ENCODE results near the gene MKRN2. TPM values are rescaled to one million over a fixed set of nuclear protein-coding genes. Genes with fewer than 3 reads are reported as not detected.

Gene MKRN2
- total RNA-seq, 1 donor from 2014 or later: 20.6 TPM

Other genes with a start within 250 kb of the MKRN2 start
- 13.4 TPM for gene TSEN2, start 72.6 kb upstream of the MKRN2 start, total RNA-seq
- gene MKRN2OS, start 11.6 kb upstream of the MKRN2 start, total RNA-seq: 6.3 TPM
- gene RAF1, start 107.0 kb downstream of the MKRN2 start, total RNA-seq: 57.3 TPM
- 237 TPM for gene TMEM40, start 202.2 kb downstream of the MKRN2 start, total RNA-seq
- gene CAND2, start 239.6 kb downstream of the MKRN2 start, total RNA-seq: 1.1 TPM